ENCODE results near the gene CYP4F12.

The CYP4F12 gene

GRCh38 chr19:15727724-15728123 lies 54.8 kb downstream of the CYP4F12 start, which contains the start of gene OR10H2:
Gene OR10H2, plus strand, starts transcription at chr19:15728024. Its CDS starts 20 bp downstream, at chr19:15728044.
- FAIRE-seq (no peak), DNase-seq (ENCODE audit: insufficient read length) (no peak)
- TF ChIP-seq POLR2A (IDR thresholded peaks at IDR 0.05; ENCODE audit: low read depth, low read length) (no peak), TAF1 (IDR thresholded peaks at IDR 0.05; ENCODE audit: borderline replicate concordance, low read depth, low read length) (no peak), POLR2AphosphoS5 (IDR thresholded peaks at IDR 0.05; ENCODE audit: low read depth, low read length) (no peak)

- FAIRE-seq: no peak
Observed at GRCh38 chr19:15730538-15730937, 57.7 kb downstream of the CYP4F12 start.

GRCh38 chr19:15732388-15732787 lies 59.5 kb downstream of the CYP4F12 start:
- DNase-seq (ENCODE audit: insufficient read length) (no peak), FAIRE-seq (no peak)
- TF ChIP-seq TAF1 (IDR thresholded peaks at IDR 0.05; ENCODE audit: borderline replicate concordance, low read depth, low read length): no peak
- TF ChIP-seq POLR2AphosphoS5 (IDR thresholded peaks at IDR 0.05; ENCODE audit: low read depth, low read length): no peak
- TF ChIP-seq POLR2A (IDR thresholded peaks at IDR 0.05; ENCODE audit: low read depth, low read length): no peak

More at GRCh38 chr19:15730538-15730937, 57.7 kb downstream of the CYP4F12 start:
- DNase-seq (ENCODE audit: insufficient read length): no peak
- TF ChIP-seq TAF1 (IDR thresholded peaks at IDR 0.05; ENCODE audit: borderline replicate concordance, low read depth, low read length) (no peak), POLR2A (IDR thresholded peaks at IDR 0.05; ENCODE audit: low read depth, low read length) (no peak)

- TF ChIP-seq POLR2AphosphoS5 (IDR thresholded peaks at IDR 0.05; ENCODE audit: low read depth, low read length) (no peak), TAF1 (IDR thresholded peaks at IDR 0.05; ENCODE audit: borderline replicate concordance, low read depth, low read length) (no peak), POLR2A (IDR thresholded peaks at IDR 0.05; ENCODE audit: low read depth, low read length) (no peak)
- DNase-seq (ENCODE audit: insufficient read length): no peak
- no peak for FAIRE-seq
Observed at GRCh38 chr19:15733895-15734294, 61.0 kb downstream of the CYP4F12 start.

GRCh38 chr19:15737722-15738121 lies 64.8 kb downstream of the CYP4F12 start, which contains the start of gene OR10H3:
Gene OR10H3, plus strand, starts transcription at chr19:15737985. Its CDS starts 3,408 bp downstream, at chr19:15741393.
- no peak for TF ChIP-seq TAF1 (IDR thresholded peaks at IDR 0.05; ENCODE audit: borderline replicate concordance, low read depth, low read length)
- TF ChIP-seq POLR2AphosphoS5 (IDR thresholded peaks at IDR 0.05; ENCODE audit: low read depth, low read length): no peak
- TF ChIP-seq POLR2A (IDR thresholded peaks at IDR 0.05; ENCODE audit: low read depth, low read length): no peak
- FAIRE-seq (no peak), DNase-seq (ENCODE audit: insufficient read length) (no peak)

GRCh38 chr19:15740785-15741184 lies 67.9 kb downstream of the CYP4F12 start:
- FAIRE-seq: no peak
- DNase-seq (ENCODE audit: insufficient read length): no peak
- TF ChIP-seq TAF1 (IDR thresholded peaks at IDR 0.05; ENCODE audit: borderline replicate concordance, low read depth, low read length) (no peak), POLR2AphosphoS5 (IDR thresholded peaks at IDR 0.05; ENCODE audit: low read depth, low read length) (no peak), POLR2A (IDR thresholded peaks at IDR 0.05; ENCODE audit: low read depth, low read length) (no peak)

Measured in GM12892 (cell line).